Stimulated activated naive CD8-positive, alpha-beta T cell treated with anti-CD3 and anti-CD28 coated beads, Interleukin-15, Interleukin-2, amounts not matched to agents 100 ng/mL and 50 ng/mL, for 24 hours (primary cell): ENCODE measurements around the gene ABCA3.

ENCODE experiments used
- H3K27ac Mint-ChIP-seq: one replicate; pipeline ENCODE4 v1.8.0; 2021; ENCODE audit warnings: mild to moderate bottlenecking, mixed read lengths
- H3K27me3 Mint-ChIP-seq: one replicate; pipeline ENCODE4 v1.8.0; 2021; ENCODE audit warnings: mixed read lengths
- H3K36me3 Mint-ChIP-seq: one replicate; pipeline ENCODE4 v1.8.0; 2021; ENCODE audit warnings: low read depth, mixed read lengths
- H3K4me1 Mint-ChIP-seq: one replicate; pipeline ENCODE4 v1.8.0; 2021; ENCODE audit warnings: low read depth, mixed read lengths
- H3K4me3 Mint-ChIP-seq: one replicate; pipeline ENCODE4 v1.8.0; 2021; ENCODE audit warnings: mild to moderate bottlenecking, mixed read lengths
- H3K9me3 Mint-ChIP-seq: one replicate; pipeline ENCODE4 v1.8.0; 2021; ENCODE audit warnings: mixed read lengths

ABCA3 gene

DNA sequence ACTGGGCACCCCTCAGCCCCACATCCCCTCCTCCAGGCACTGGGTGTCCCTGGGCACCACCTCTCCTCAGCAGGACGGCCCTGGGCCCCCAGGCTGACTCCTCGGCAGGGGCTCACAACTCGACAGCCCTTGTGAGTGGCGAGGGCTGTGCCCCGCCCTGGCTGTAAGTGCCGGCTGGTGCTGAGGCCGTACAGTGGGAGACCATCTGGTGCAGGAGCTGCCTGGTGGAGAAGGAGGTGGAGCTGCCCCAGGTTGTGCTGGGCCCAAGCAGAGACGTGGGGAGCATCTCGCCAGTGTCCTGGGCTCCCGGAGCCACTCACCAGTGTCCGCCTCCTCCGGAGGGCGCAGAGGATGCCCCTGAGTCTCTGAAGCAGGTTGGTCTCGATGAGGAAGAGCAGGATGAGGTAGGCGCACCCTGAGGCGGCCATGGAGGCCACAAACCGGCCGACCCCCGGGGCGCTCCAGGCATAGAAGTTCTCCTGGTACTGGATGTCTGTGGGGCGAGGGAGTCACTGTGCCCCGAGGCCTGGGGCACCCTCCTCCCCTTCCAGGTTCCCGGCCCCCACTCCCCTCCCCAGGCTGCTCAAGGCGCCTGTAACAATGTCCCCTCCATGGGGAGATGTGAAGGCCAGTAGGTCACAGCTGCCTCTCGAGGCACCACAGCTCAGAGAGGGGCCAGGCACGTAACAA, 57.5 kb downstream of the ABCA3 start:
- H3K9me3 Mint-ChIP-seq = no peaks in the 10 kb centered on the region
- H3K27ac Mint-ChIP-seq = no peak overlapping the region
- H3K4me3 Mint-ChIP-seq = no peak overlapping the region
- H3K27me3 Mint-ChIP-seq = no peaks in the 10 kb centered on the region
- H3K36me3 Mint-ChIP-seq = no peaks in the 10 kb centered on the region
- no peaks in the 10 kb centered on the region for H3K4me1 Mint-ChIP-seq

- no peak overlapping the region for H3K4me3 Mint-ChIP-seq
- H3K27ac Mint-ChIP-seq = no peak overlapping the region
- H3K36me3 Mint-ChIP-seq = no peaks in the 10 kb centered on the region
- no peaks in the 10 kb centered on the region for H3K4me1 Mint-ChIP-seq
- no peaks in the 10 kb centered on the region for H3K27me3 Mint-ChIP-seq
- H3K9me3 Mint-ChIP-seq = no peaks in the 10 kb centered on the region
These were observed 58.3 kb downstream of the ABCA3 start for GRCh38 chr16:2282262-2282661.

GRCh38 chr16:2280981-2281542, 59.5 kb downstream of the ABCA3 start:
- Mint-ChIP-seq H3K27ac (no peak overlapping the region), H3K9me3 (no peaks in the 10 kb centered on the region), H3K27me3 (no peaks in the 10 kb centered on the region), H3K36me3 (no peaks in the 10 kb centered on the region), H3K4me1 (no peaks in the 10 kb centered on the region), H3K4me3 (no peak overlapping the region)

GRCh38 chr16:2280461-2280860, 60.1 kb downstream of the ABCA3 start:
- Mint-ChIP-seq H3K27ac (no peak overlapping the region), H3K36me3 (no peaks in the 10 kb centered on the region), H3K4me1 (no peaks in the 10 kb centered on the region), H3K27me3 (no peaks in the 10 kb centered on the region), H3K4me3 (no peak overlapping the region), H3K9me3 (no peaks in the 10 kb centered on the region)

- H3K4me3 Mint-ChIP-seq = no peak overlapping the region
- H3K27ac Mint-ChIP-seq = no peak overlapping the region
- H3K27me3 Mint-ChIP-seq = no peaks in the 10 kb centered on the region
- H3K4me1 Mint-ChIP-seq = no peaks in the 10 kb centered on the region
- no peaks in the 10 kb centered on the region for H3K9me3 Mint-ChIP-seq
- H3K36me3 Mint-ChIP-seq = no peaks in the 10 kb centered on the region
These were observed 61.4 kb downstream of the ABCA3 start for GRCh38 chr16:2278956-2279800.

DNA sequence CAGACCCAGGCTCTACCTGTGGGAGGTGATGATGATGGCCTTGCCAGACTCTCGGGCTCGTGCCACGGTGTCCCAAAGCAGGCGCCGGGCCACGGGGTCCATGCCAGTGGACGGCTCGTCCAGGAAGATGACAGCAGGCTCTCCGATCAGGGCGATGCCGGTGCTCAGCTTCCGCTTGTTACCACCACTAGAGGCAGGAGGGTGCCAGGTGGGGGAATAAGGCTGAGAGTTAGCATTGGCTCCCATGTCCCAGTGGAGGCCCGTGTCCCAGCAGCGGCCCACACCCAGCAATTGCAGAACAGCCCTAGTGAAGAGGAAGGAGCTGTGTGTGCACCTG, 62.3 kb downstream of the ABCA3 start:
- Mint-ChIP-seq H3K27ac (no peak overlapping the region), H3K4me3 (no peak overlapping the region), H3K27me3 (no peaks in the 10 kb centered on the region), H3K36me3 (no peaks in the 10 kb centered on the region), H3K9me3 (no peaks in the 10 kb centered on the region), H3K4me1 (no peaks in the 10 kb centered on the region)

- Mint-ChIP-seq H3K27ac (no peak overlapping the region), H3K4me1 (no peaks in the 10 kb centered on the region), H3K36me3 (no peaks in the 10 kb centered on the region), H3K4me3 (no peak overlapping the region), H3K27me3 (no peaks in the 10 kb centered on the region), H3K9me3 (no peaks in the 10 kb centered on the region)
These were observed 62.9 kb downstream of the ABCA3 start for GRCh38 chr16:2277466-2278271.

DNA sequence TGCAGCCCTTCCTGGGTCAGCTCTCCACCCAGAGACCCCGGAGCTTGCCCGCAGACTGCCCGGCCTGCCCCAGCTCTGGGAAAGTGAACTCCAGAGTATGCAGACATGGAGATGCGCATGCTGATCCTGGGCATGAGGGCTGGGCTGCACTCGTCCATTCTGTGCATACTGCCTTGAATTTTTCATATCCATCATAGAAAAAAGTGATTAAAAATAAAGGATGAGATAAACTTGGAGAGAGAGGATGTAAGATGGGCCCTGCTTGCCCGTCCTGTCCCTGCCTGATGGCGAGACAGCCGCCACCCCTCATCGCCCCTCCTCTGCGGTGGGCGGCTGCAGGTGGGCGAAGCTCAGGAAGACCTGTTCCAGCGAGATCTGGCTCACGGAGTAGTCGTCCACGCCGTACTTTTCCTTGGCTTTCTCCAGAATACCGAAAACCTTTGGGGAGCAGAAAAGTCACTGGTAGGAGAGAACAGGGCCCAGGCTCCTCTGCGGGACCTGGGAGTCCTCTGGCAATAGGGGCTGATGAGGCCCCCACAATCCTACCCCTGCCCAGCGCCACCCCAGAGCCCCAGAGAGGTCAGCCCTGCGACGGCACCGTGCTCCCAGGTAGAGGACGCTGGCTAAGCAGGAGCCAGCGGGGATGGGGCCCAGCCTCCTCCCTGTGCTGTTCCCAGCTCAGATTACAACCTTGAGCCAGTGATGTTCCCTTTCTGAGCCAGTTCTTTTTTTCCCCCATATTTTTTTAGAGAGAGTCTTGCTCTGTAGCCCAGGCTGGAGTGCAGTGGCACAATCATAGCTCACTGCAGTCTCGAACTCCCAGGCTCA, 63.9 kb downstream of the ABCA3 start:
- no peaks in the 10 kb centered on the region for H3K27me3 Mint-ChIP-seq
- H3K4me1 Mint-ChIP-seq = no peaks in the 10 kb centered on the region
- no peak overlapping the region for H3K27ac Mint-ChIP-seq
- no peaks in the 10 kb centered on the region for H3K9me3 Mint-ChIP-seq
- no peak overlapping the region for H3K4me3 Mint-ChIP-seq
- no peaks in the 10 kb centered on the region for H3K36me3 Mint-ChIP-seq

- H3K9me3 Mint-ChIP-seq = no peaks in the 10 kb centered on the region
- H3K27ac Mint-ChIP-seq = no peak overlapping the region
- H3K36me3 Mint-ChIP-seq = no peaks in the 10 kb centered on the region
- H3K4me3 Mint-ChIP-seq = no peak overlapping the region
- no peaks in the 10 kb centered on the region for H3K27me3 Mint-ChIP-seq
- H3K4me1 Mint-ChIP-seq = no peaks in the 10 kb centered on the region
These were observed 64.8 kb downstream of the ABCA3 start for GRCh38 chr16:2275476-2276367.

DNA sequence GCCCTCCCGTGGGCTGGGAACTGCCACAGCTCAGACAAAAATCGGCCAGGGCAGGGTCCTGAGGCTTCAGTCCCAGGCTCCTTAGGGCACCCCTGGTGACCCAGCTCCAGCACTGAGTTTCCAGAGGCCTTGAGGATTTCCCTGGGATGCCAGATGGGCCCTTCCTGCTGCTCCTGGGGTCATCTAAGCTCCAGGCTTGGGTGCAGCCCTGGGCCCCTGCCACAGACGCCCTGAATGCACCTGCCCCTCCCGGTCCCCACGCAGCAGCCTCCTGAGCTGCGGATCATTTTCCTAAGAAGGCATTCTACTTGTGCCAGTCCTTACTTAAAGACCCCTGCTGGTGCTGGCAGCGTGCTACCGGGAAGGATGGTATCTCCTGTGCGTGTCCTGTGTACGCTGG, 66.6 kb downstream of the ABCA3 start:
- Mint-ChIP-seq H3K36me3 (no peaks in the 10 kb centered on the region), H3K9me3 (no peaks in the 10 kb centered on the region), H3K4me3 (no peak overlapping the region), H3K27ac (no peak overlapping the region), H3K27me3 (no peaks in the 10 kb centered on the region), H3K4me1 (peaks cover 9% of the 10 kb centered on the region)

- Mint-ChIP-seq H3K36me3 (no peaks in the 10 kb centered on the region), H3K4me3 (no peak overlapping the region), H3K4me1 (peaks cover 9% of the 10 kb centered on the region), H3K27me3 (no peaks in the 10 kb centered on the region), H3K9me3 (no peaks in the 10 kb centered on the region), H3K27ac (no peak overlapping the region)
These were observed 67.0 kb downstream of the ABCA3 start for GRCh38 chr16:2273484-2273883.

GRCh38 chr16:2271848-2272461, 68.6 kb downstream of the ABCA3 start:
- H3K4me3 Mint-ChIP-seq = no peak overlapping the region
- H3K9me3 Mint-ChIP-seq = no peaks in the 10 kb centered on the region
- H3K27ac Mint-ChIP-seq = no peak overlapping the region
- peaks cover 4% of the 10 kb centered on the region for H3K36me3 Mint-ChIP-seq
- H3K27me3 Mint-ChIP-seq = no peaks in the 10 kb centered on the region
- peaks cover 10% of the 10 kb centered on the region for H3K4me1 Mint-ChIP-seq
